HEK293 (cell line): ENCODE results near the gene WFDC13.

Source experiments
- CTCF ChIA-PET: fragments of 350-600 bp; formaldehyde crosslinking; extraction: SDS; loops from one replicate; lab custom pipeline; 2021; ENCODE audit warnings: antibody characterized with exemption; lab: Yijun Ruan, JAX
- POLR2A ChIA-PET: fragments of 300-600 bp; formaldehyde crosslinking; extraction: SDS; loops from one replicate; lab custom pipeline; 2020; ENCODE audit warnings: antibody characterized with exemption, inconsistent platforms; lab: Yijun Ruan, JAX
- H3K27ac ChIP-seq: fragments of 200-500 bp; sonication (Bioruptor generic); 2 replicates; pipeline ENCODE4 v1.5.1; 2014; ENCODE audit warnings: low read depth, low read length, control low read depth, inconsistent platforms; ENCODE audit errors: extremely low read depth
- H3K36me3 ChIP-seq, 2 experiments: fragments of 200-500 bp in 1 of 2; sonication (Bioruptor generic) in 1 of 2; 1 replicate in 1 of 2; 2 replicates in 1 of 2; pipeline ENCODE4 v1.5.1; 2014 to 2017; ENCODE audit warnings: inconsistent platforms in 2 of 2, low read length in 2 of 2; ENCODE audit not compliant: control insufficient read depth in 2 of 2, insufficient read depth in 1 of 2
- H3K4me1 ChIP-seq: fragments of 200-500 bp; sonication (Bioruptor generic); 2 replicates; pipeline ENCODE4 v1.5.1; 2014; ENCODE audit warnings: mild to moderate bottlenecking, low read length, inconsistent platforms; ENCODE audit not compliant: control insufficient read depth, insufficient read depth
- H3K4me3 ChIP-seq: 2 replicates; pipeline ENCODE4 v1.5.1; 2011; ENCODE audit warnings: low read depth, mild to moderate bottlenecking, control low read depth, low read length, moderate library complexity
- H3K9me3 ChIP-seq: fragments of 200-500 bp; sonication (Bioruptor generic); 2 replicates; pipeline ENCODE4 v1.5.1; 2014; ENCODE audit warnings: low read depth, low read length, inconsistent platforms; ENCODE audit not compliant: control insufficient read depth, insufficient read depth
- BCL11B ChIP-seq: fragments of 450-650 bp; formaldehyde crosslinking; IDR thresholded peaks from 2 replicates; pipeline ENCODE4 v1.5.1; 2016; ENCODE audit warnings: low read depth, missing biosample characterization, missing genetic modification characterization
- BCL6B ChIP-seq: fragments of 450-650 bp; formaldehyde crosslinking; IDR thresholded peaks from 2 replicates; pipeline ENCODE4 v1.5.1; 2017; ENCODE audit warnings: missing biosample characterization, missing genetic modification characterization
- HOXA7 ChIP-seq: sonication (generic); formaldehyde crosslinking; IDR thresholded peaks from 2 replicates; pipeline ENCODE4 v1.8.1; 2022; ENCODE audit warnings: missing genetic modification reagents, borderline replicate concordance
- MZF1 ChIP-seq: fragments of 450-650 bp; formaldehyde crosslinking; IDR thresholded peaks from 2 replicates; pipeline ENCODE4 v1.5.1; 2017; ENCODE audit warnings: missing biosample characterization, missing genetic modification characterization, borderline replicate concordance
- PRDM10 ChIP-seq: fragments of 450-650 bp; formaldehyde crosslinking; IDR thresholded peaks from 2 replicates; pipeline ENCODE4 v1.5.1; 2016; ENCODE audit warnings: missing biosample characterization, missing genetic modification characterization
- REST ChIP-seq: fragments of 450-650 bp; formaldehyde crosslinking; IDR thresholded peaks from 2 replicates; pipeline ENCODE4 v1.5.1; 2016; ENCODE audit warnings: missing biosample characterization, missing genetic modification characterization
- SETDB1 ChIP-seq: IDR thresholded peaks from one replicate; pipeline ENCODE4 v1.6.1; 2017; ENCODE audit warnings: mild to moderate bottlenecking, low read length, moderate library complexity, mixed read lengths; ENCODE audit not compliant: insufficient read length
- TRIM28 ChIP-seq: IDR thresholded peaks from 2 replicates; pipeline ENCODE4 v1.6.1; 2011; ENCODE audit warnings: low read length, control low read depth, borderline replicate concordance
- ZBTB17 ChIP-seq: fragments of 450-650 bp; formaldehyde crosslinking; IDR thresholded peaks from 2 replicates; pipeline ENCODE4 v1.5.1; 2016; ENCODE audit warnings: missing biosample characterization, missing genetic modification characterization
- ZNF10 ChIP-seq: fragments of 450-650 bp; formaldehyde crosslinking; IDR thresholded peaks from 2 replicates; pipeline ENCODE4 v1.5.1; 2017; ENCODE audit warnings: missing biosample characterization, missing genetic modification characterization
- ZNF221 ChIP-seq: fragments of 450-650 bp; formaldehyde crosslinking; IDR thresholded peaks from 2 replicates; pipeline ENCODE4 v1.5.1; 2017; ENCODE audit warnings: missing biosample characterization, missing genetic modification characterization, borderline replicate concordance
- ZNF354C ChIP-seq: fragments of 450-650 bp; formaldehyde crosslinking; IDR thresholded peaks from 2 replicates; pipeline ENCODE4 v1.5.1; 2016; ENCODE audit warnings: missing biosample characterization, missing genetic modification characterization, low read depth, borderline replicate concordance
- ZNF366 ChIP-seq: fragments of 450-650 bp; formaldehyde crosslinking; conservative IDR thresholded peaks from 2 replicates; pipeline ENCODE4 v1.5.1; 2016; ENCODE audit warnings: missing biosample characterization, missing genetic modification characterization
- ZNF449 ChIP-seq: fragments of 450-650 bp; formaldehyde crosslinking; IDR thresholded peaks from 2 replicates; pipeline ENCODE4 v1.5.1; 2017; ENCODE audit warnings: missing biosample characterization, mild to moderate bottlenecking, missing genetic modification characterization, moderate library complexity
- ZNF791 ChIP-seq: fragments of 450-650 bp; formaldehyde crosslinking; IDR thresholded peaks from 2 replicates; pipeline ENCODE4 v1.5.1; 2016; ENCODE audit warnings: missing biosample characterization, missing genetic modification characterization
- ZSCAN16 ChIP-seq: fragments of 450-650 bp; formaldehyde crosslinking; IDR thresholded peaks from 2 replicates; pipeline ENCODE4 v1.5.1; 2016; ENCODE audit warnings: missing biosample characterization, missing genetic modification characterization
- ZSCAN30 ChIP-seq: fragments of 450-650 bp; IDR thresholded peaks from 2 replicates; pipeline ENCODE4 v1.5.1; 2018; ENCODE audit warnings: missing biosample characterization, mild to moderate bottlenecking, missing genetic modification characterization, moderate library complexity
- ZSCAN4 ChIP-seq: fragments of 450-650 bp; formaldehyde crosslinking; IDR thresholded peaks from 2 replicates; pipeline ENCODE4 v1.5.1; 2017; ENCODE audit warnings: missing biosample characterization, missing genetic modification characterization

WFDC13 gene

GRCh38 chr20:45672765-45673164, 29.1 kb upstream of the WFDC13 start:
- no peak overlapping the region for H3K4me3 ChIP-seq
- no peaks in the 10 kb centered on the region for H3K4me1 ChIP-seq
- no peaks in the 10 kb centered on the region for H3K9me3 ChIP-seq
- no peak for TF ChIP-seq ZBTB17 (tag by site-specific recombination)
- TF ChIP-seq HOXA7 = no peak
- no peak for TF ChIP-seq ZNF366
- no peak for TF ChIP-seq ZNF449
- TF ChIP-seq ZSCAN4 = no peak
- TF ChIP-seq ZNF354C = no peak
- no peak for TF ChIP-seq ZSCAN16 (tag by site-specific recombination)
- TF ChIP-seq ZNF791 (tag by site-specific recombination) = no peak
- TF ChIP-seq MZF1 (tag by site-specific recombination) = no peak
- TF ChIP-seq ZNF221 (tag by site-specific recombination) = no peak
- no peak for TF ChIP-seq BCL6B (tag by site-specific recombination)
- TF ChIP-seq REST (tag by site-specific recombination) = no peak
- TF ChIP-seq PRDM10 (tag by site-specific recombination) = no peak
- POLR2A ChIA-PET = no interaction called here
- H3K27ac ChIP-seq = no peak overlapping the region
- CTCF ChIA-PET = interaction anchor here (1.9 kb wide), 1 partner anchor 98 kb away, joined by 9 read pairs; no protein-coding TSS in a partner anchor
- no peaks in the 10 kb centered on the region for H3K36me3 ChIP-seq

GRCh38 chr20:45679650-45680049, 22.2 kb upstream of the WFDC13 start:
- no peaks in the 10 kb centered on the region for H3K4me1 ChIP-seq
- ChIA-PET CTCF (no interaction called here), POLR2A (no interaction called here)
- H3K4me3 ChIP-seq = no peak overlapping the region
- no peaks in the 10 kb centered on the region for H3K9me3 ChIP-seq
- no peak overlapping the region for H3K27ac ChIP-seq
- no peaks in the 10 kb centered on the region for H3K36me3 ChIP-seq
- TF ChIP-seq ZSCAN30 (tag by site-specific recombination) (no peak), ZNF10 (tag by site-specific recombination) (no peak), BCL11B (tag by site-specific recombination) (no peak), SETDB1 (peak; percentile 91), TRIM28 (no peak)
